ENCODE measurements around the gene FOXP4. TPM values are rescaled to one million over a fixed set of nuclear protein-coding genes. Genes with fewer than 3 reads are reported as not detected.

The FOXP4 gene
- total RNA-seq, 2 donors from 2014 or later, result 8.6 to 10.5 TPM

DNA sequence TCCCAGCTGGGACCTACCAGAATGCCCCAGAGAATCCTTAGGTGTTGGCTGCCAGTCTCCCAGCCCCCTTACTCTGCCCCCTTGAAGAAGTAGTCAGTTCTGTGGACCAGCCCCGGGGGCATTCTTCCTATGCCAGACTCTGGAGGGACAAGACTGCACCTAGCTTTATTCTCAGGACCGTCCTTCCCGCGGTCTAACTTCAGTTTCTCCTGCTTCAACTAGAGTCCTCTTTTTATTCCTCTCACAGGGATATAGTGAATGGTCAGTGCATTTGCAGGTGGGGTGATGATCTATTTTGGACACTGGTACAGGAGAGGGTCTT lies 56.2 kb downstream of the FOXP4 start:
- TF ChIP-seq, protein P1, sequence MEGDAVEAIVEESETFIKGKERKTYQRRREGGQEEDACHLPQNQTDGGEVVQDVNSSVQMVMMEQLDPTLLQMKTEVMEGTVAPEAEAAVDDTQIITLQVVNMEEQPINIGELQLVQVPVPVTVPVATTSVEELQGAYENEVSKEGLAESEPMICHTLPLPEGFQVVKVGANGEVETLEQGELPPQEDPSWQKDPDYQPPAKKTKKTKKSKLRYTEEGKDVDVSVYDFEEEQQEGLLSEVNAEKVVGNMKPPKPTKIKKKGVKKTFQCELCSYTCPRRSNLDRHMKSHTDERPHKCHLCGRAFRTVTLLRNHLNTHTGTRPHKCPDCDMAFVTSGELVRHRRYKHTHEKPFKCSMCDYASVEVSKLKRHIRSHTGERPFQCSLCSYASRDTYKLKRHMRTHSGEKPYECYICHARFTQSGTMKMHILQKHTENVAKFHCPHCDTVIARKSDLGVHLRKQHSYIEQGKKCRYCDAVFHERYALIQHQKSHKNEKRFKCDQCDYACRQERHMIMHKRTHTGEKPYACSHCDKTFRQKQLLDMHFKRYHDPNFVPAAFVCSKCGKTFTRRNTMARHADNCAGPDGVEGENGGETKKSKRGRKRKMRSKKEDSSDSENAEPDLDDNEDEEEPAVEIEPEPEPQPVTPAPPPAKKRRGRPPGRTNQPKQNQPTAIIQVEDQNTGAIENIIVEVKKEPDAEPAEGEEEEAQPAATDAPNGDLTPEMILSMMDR (IDR thresholded peaks at IDR 0.05), result no peak
- no peak for TF ChIP-seq POLR2A (IDR thresholded peaks at IDR 0.05)
- H3K27ac ChIP-seq, result no peak overlapping the region
- ATAC-seq (no peak), DNase-seq (no peak)
- H3K36me3 ChIP-seq (replicated peaks in 1 of 2; ENCODE audit: insufficient read depth in 1 of 2, low read depth in 2 of 2), result no peaks in the 10 kb centered on the region
- H3K4me3 ChIP-seq, result no peak overlapping the region
- no peaks in the 10 kb centered on the region for H3K9me3 ChIP-seq
- 70 to 76% methylated on average over 4 of the region's 4 CpGs for WGBS, 2 donors
- peaks cover 9% of the 10 kb centered on the region for H3K4me1 ChIP-seq
- H3K27me3 ChIP-seq, result no peaks in the 10 kb centered on the region
- intact Hi-C loops (cut with DNase I), result loop anchor here (5.0 kb wide), 1 partner anchor 75 kb away; no protein-coding TSS in a partner anchor

DNA sequence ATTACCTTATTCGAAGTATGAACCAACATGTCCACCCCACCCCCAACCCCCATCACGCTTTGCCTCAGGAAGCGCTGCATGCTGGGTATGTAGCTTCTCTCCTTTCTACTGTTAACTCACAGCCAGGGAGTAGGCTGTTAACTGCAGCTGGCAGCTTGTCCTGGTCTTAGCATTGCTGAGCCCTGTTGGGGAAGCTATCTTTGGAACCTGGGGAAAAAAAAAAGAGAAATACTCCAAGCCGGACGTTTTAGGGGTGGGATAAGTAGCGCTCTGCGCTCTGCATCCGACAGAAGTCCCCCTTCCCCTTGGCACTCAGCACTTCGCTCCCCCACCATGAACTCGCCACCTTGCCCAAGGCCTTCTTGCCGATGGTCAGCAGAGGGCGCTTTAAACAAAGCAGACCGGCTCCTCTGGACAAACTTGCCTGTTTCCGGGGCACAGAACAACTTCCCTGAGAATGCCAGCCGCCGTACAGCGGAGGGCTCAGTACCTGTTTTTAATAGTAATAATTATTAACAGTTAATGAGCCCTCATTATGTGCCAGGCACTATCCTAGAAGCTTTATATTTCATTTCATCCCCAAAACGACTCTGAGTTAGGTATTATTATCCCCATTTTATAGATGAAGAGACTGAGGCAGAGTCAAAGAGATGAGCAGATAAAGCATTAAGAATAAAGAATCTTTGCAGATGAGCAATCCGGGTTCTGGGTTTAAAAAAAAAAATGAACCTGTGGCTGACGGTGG lies 56.9 kb downstream of the FOXP4 start:
- Histone ChIP-seq H3K4me1 (peaks cover 9% of the 10 kb centered on the region), H3K4me3 (no peak overlapping the region), H3K36me3 (replicated peaks in 1 of 2; ENCODE audit: insufficient read depth in 1 of 2, low read depth in 2 of 2) (no peaks in the 10 kb centered on the region), H3K27ac (peak overlapping the region in 1 of 4 donors; percentile 60), H3K27me3 (no peaks in the 10 kb centered on the region), H3K9me3 (no peaks in the 10 kb centered on the region)
- 4 to 5% methylated on average over 20 of the region's 20 CpGs for WGBS, 2 donors
- peak; percentile 83 for ATAC-seq
- intact Hi-C loops (cut with DNase I), result loop anchor here (5.0 kb wide), 1 partner anchor 74 kb away; no protein-coding TSS in a partner anchor
- peak; percentile 81 to 86 (median 83) for DNase-seq
- TF ChIP-seq POLR2A (IDR thresholded peaks at IDR 0.05), result peak in 1 of 3 donors; percentile 15
- TF ChIP-seq, protein P1 (IDR thresholded peaks at IDR 0.05), result peak; percentile 80 to 93 (median 87)

DNA sequence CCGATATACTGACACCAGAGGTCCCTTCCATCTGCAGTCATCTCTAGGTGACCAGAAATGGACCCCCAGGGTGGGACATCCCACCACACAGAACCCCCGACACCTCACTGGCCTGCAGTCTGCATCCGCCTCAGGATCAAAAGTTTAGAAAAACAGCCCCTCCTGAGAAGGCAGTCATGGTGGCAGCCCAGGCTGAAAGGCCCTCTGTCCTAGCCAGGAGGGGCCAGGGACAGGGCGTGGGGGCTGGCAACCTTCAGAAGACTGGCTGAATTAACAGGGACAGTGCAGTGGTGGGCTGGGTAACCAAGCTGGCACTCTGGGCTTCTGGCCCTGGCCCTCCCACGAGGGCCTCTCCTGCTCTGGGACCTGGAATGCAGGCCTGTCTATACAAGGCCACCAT lies 57.8 kb downstream of the FOXP4 start:
- TF ChIP-seq, protein P1 (IDR thresholded peaks at IDR 0.05), result no peak
- no peak for TF ChIP-seq POLR2A (IDR thresholded peaks at IDR 0.05)
- Histone ChIP-seq H3K27me3 (no peaks in the 10 kb centered on the region), H3K4me1 (peaks cover 9% of the 10 kb centered on the region), H3K4me3 (no peak overlapping the region), H3K27ac (no peak overlapping the region), H3K9me3 (no peaks in the 10 kb centered on the region), H3K36me3 (replicated peaks in 1 of 2; ENCODE audit: insufficient read depth in 1 of 2, low read depth in 2 of 2) (no peaks in the 10 kb centered on the region)
- ATAC-seq, result no peak
- intact Hi-C loops (cut with DNase I), result loop anchor here (5.0 kb wide), 1 partner anchor 73 kb away; no protein-coding TSS in a partner anchor
- WGBS, 2 donors, result 17 to 66% methylated on average over 1 to 5 of the region's 5 CpGs
- DNase-seq, result no peak

DNA sequence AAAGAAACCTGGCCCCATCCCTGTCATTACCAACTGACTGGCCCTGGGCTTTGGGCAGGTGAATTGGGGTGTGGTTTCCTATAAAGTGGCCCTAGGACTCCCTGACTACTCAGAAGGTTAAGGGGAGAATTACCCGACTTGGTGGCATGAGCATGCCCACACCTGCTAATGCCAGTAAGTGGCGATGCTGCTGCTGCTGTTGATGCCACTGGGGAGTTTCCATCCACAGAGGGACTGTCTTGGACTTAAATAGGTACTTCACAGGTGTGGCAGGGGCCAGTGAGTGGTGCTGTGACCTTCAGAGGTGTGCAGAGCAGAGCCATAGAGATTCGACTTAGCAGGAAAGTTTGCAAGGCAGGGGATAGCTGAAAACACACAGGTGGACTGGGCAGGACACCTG lies 59.5 kb downstream of the FOXP4 start:
- intact Hi-C loops (cut with DNase I), result no loop called here
- WGBS, 2 donors, result 54 to 60% methylated on average over 3 of the region's 3 CpGs
- ATAC-seq (no peak), DNase-seq (no peak)
- H3K4me1 ChIP-seq, result peaks cover 9% of the 10 kb centered on the region
- H3K36me3 ChIP-seq (replicated peaks in 1 of 2; ENCODE audit: insufficient read depth in 1 of 2, low read depth in 2 of 2), result no peaks in the 10 kb centered on the region
- H3K27ac ChIP-seq, result no peak overlapping the region
- no peak for TF ChIP-seq POLR2A (IDR thresholded peaks at IDR 0.05)
- TF ChIP-seq, protein P1 (IDR thresholded peaks at IDR 0.05), result no peak
- H3K27me3 ChIP-seq, result no peaks in the 10 kb centered on the region
- H3K4me3 ChIP-seq, result no peak overlapping the region
- H3K9me3 ChIP-seq, result no peaks in the 10 kb centered on the region

DNA sequence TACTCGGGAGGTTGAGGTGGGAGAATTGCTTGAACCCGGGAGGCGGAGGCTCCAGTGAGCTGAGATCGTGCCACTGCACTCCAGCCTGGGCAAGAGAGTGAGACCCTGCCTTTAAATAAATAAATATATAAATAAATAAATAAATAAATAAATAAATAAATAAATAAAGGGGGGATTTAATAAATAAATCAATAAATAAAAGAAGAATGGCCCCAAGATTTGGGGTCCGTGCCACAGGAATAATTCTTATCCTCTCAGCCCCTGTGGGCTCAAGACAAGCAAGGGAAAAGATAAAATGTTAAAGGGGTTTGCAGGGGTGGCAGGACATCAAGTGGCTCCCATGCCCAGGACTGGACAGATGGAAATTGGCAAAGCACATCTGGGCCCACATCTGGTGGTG lies 60.9 kb downstream of the FOXP4 start:
- no peak for ATAC-seq
- H3K27me3 ChIP-seq, result no peaks in the 10 kb centered on the region
- H3K27ac ChIP-seq, result no peak overlapping the region
- H3K4me1 ChIP-seq, result peaks cover 9% of the 10 kb centered on the region
- intact Hi-C loops (cut with DNase I), result no loop called here
- TF ChIP-seq POLR2A (IDR thresholded peaks at IDR 0.05), result no peak
- TF ChIP-seq, protein P1 (IDR thresholded peaks at IDR 0.05), result no peak
- no peak for DNase-seq
- H3K36me3 ChIP-seq (replicated peaks in 1 of 2; ENCODE audit: insufficient read depth in 1 of 2, low read depth in 2 of 2), result no peaks in the 10 kb centered on the region
- WGBS, 2 donors, result 91 to 92% methylated on average over 5 of the region's 5 CpGs
- H3K9me3 ChIP-seq, result no peaks in the 10 kb centered on the region
- H3K4me3 ChIP-seq, result no peak overlapping the region

Measured in body of pancreas (tissue), 4 donors.